Measurements from ENCODE around the gene PAK5. TPM values are rescaled to one million over a fixed set of nuclear protein-coding genes. Genes with fewer than 3 reads are reported as not detected.
A peak's percentile ranks its signal among the peaks of the same experiment; 100 is the strongest.

Gene PAK5
- polyA plus RNA-seq, 1 donor, result 0.13 TPM

- DNase-seq, result no peak
These were observed 322.5 kb downstream of the PAK5 start for GRCh38 chr20:9516234-9516871.

GRCh38 chr20:9515741-9516233 lies 323.1 kb downstream of the PAK5 start:
- no peak for DNase-seq

DNA sequence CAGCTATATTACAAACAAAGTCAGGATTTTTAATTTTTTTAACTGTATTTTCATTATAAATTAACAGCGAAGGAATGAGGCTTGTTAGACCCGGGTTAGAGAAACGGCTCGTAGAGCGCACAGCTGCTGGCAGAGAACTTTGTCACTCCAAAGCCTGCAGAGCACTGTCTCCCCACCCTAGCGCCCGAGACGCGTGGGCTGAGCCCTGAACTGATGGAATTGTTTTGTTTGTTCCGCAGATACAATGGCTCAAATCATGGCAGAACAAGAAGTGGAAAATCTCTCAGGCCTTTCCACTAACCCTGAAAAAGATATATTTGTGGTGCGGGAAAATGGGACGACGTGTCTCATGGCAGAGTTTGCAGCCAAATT lies 323.7 kb downstream of the PAK5 start:
- no peak for DNase-seq

- DNase-seq, result peak; percentile 41
These were observed 324.2 kb downstream of the PAK5 start, which contains the start of gene LAMP5 for GRCh38 chr20:9514461-9515213. TSS of gene LAMP5 (plus strand) at chr20:9514590. CDS start at chr20:9514853, 263 bp downstream.

DNA sequence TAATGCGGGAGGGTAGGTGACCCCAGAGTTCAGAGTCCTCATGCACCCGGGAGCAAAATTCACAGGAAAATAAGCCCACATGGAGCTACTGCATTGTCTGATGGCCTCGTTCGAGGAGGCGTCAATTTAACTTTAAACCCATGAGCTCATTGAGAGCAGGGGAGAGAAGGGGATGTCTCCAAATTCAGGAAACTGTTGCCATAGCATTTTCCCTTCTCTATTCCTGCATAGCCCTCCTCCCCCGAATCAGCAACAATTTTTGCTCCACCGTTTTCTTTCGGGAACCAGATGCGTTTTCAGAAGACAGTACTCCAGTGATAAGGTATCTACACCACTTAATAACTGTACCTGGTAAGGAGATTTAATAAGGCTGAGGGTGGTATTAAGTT lies 324.8 kb downstream of the PAK5 start:
- DNase-seq, result no peak

DNA sequence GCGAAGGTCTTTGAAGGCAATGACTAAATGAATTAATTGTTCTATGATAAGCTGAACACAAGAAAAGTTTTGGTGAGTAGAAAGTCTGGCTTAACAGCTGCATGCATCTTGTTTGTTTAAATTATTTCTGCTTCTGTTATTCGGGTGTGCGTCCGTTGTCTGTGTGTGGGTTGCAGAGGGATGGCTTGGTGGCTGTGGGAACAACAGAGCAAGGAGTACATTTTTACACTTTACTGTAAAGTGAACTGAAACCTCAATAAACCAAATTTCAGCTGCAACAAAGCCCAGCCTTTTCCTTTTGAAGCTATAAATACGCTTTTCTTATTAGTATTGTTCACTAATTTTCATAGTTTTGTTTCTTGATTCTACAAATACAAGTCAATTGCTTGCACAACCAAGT lies 328.0 kb downstream of the PAK5 start:
- no peak for DNase-seq

DNA sequence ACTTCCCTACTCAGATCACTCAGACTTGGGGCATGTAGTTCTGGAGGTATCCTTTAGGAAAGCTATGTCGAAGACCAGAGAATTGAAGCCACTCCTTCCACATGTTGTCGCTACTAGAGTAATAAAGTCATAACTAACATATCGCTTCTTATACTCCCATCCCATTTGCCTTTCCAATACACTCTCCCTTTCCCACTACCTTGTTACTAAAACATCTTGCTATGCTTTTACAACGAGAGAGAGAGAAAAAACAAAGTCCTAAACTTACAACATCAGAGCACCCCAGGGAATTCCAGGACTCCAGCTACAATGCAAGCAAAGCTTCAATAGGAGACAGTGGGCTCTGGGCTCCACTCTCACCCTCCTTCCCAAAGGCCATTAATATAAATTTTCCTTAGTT lies 329.6 kb downstream of the PAK5 start:
- no peak for DNase-seq

DNA sequence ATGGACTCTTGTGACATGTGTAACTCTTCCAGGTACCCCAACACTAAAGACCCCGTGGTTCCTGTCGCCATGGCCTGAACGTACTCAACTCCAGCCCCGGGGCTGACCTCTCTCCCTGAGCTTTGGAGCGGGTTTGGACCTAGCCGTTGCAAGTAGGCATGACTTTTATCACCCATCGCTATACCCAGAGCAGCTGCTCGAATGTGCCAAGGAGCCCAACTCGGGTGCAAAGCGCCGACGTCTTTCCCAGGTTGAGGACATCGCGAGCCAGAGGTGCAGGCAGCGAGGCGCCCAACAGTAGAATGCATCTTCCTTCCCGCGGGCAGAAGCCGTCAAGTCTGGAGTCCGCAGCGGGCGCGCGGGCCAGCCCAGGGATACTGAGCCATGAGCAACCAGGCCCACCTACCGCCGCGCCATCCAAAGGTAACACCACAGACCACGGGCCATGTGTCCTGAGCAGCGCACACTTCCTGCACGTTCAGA lies 330.1 kb downstream of the PAK5 start:
- no peak for DNase-seq

DNA sequence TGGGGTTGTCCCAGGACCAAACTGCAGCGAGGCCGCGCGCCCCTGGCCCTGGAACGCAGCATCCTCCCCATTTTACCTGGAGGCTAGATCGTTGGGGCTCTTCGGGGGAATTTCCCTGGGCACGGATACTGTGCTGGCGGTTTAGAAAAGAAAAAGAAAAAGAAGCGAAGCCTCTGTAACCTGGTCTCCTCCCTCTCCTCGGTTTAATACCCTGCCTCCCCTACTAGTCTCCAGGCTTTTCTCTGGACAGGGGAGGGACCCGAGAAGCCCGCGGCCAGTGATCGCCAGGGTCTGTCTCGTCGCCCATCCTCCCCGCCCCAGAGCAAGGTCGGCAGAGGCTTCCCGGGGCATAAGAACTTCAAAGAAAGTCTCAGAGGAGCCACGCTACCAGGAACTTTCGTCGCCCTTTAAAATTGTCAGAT lies 330.6 kb downstream of the PAK5 start:
- no peak for DNase-seq

DNA sequence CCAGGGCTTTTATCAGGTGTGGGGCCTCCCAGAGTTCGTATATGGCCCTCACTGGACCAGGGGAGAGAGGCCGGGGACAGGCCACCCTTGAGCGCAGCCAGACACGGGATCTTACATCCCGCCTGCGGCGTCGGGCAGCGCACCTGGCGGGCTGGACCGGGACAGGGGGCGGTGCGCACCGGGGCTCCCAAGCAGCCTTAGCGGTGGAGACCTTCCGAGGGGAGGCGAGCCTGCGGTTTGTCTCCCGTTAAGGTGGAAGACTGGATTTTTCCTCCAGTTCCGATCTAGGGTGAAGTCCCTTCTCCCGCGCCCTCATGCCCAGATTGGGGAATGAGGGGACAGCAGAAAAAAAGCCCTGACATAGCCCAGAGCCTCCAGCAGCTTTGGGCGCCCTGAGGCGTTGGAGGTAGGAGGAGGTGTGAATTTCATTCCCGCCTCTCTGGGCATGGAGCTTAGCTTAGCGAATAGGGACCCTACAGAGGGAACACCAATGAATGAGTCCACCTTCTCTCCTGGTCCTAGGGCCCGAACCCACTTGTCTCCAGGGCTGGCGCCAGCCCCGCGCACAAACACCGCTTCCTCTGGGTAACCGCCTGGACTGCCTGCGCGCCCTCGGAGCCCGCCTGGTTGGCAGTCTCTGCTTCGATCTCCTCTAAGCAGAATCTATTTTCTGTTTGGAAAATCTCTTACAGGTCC lies 331.2 kb downstream of the PAK5 start:
- no peak for DNase-seq

DNA sequence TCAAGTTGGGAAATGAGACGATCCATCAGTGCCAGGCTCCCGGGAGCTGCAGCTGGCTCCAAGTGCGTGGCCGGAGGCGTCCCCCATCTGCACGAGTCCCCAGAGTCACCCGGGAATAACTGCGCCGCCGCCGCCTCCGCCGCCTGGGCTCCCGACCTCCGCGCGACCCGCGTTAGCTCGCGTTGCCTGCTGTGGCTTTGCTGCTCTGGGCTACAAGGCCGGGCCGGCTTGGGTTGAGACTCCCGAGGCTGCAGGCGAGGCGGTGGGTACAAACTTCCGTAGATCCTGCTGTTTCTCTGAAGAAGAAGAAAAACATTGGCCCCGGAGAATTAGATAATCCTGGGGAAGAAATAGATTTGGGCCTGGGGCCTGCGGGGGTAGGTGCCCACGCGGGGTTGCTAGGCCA lies 331.9 kb downstream of the PAK5 start:
- DNase-seq, result no peak

DNA sequence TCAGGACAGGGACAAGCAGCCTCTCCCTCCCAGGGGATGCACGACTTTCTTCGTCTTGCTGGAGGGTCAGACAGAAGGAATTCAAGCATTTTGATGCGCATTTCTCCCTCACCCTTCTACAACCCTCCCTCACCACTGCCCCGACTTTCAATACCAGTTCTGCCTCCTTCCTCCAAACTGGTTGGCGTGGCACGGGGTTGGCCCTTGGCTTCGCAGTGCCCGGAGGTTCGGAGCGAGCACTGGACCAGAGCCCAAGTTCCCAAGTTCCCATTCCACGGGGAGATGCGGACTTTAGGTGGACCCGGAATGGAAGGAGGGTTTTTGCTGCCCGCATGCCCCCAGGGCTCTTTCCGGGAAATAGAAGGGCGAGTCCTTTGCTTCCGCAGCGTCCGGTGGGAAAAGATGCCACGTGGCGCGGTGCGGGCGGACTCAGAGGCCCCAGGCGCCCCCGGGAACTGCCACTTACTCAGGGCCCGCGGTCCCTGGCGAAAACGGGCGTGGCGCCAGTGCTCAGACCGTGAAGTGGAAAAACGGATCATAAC lies 332.5 kb downstream of the PAK5 start:
- no peak for DNase-seq

- DNase-seq, result no peak
These were observed 335.2 kb downstream of the PAK5 start for GRCh38 chr20:9503526-9504245.

DNA sequence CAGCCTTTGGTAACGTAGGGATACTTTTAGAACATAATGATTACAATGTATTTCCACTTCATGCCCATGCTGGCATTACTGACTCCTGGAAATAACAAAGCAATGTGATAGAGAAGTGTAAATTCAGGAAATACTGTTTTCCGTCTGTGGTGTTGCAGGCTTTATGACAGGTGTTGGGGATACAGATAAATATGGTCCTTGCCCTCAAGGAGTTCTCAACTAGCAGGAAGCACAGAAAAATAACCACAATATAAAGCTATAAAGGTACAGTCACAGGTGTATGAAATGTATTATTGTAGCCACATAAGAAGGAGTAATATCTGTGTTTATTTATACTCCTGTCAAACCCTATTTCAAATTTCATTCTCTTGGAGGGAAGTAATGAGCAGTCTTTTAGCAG lies 337.4 kb downstream of the PAK5 start:
- DNase-seq, result no peak

- no peak for DNase-seq
These were observed 338.8 kb downstream of the PAK5 start for GRCh38 chr20:9500121-9500520.

- DNase-seq, result no peak
These were observed 339.6 kb downstream of the PAK5 start for GRCh38 chr20:9499126-9499899.

GRCh38 chr20:9498322-9498721 lies 340.6 kb downstream of the PAK5 start:
- DNase-seq, result no peak

DNA sequence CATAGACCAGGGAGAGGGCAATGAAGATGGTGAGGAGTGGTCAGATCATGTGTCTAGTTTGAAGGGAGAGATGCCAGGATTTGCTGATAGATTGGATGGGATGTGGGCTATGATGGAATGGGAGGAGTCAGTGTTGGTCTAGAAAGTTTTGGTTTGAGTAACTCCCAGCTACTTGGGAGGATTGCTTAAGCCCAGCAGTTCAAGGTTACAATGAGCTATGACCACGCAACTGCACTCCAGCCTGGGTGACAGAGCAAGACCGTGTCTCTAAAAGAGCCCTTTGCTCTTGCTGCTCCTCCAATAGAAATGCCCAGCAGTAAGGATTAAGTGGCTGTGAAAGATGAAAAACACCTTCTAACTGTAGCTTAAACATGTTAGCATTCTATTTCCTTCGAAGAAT lies 342.7 kb downstream of the PAK5 start:
- DNase-seq, result no peak

DNA sequence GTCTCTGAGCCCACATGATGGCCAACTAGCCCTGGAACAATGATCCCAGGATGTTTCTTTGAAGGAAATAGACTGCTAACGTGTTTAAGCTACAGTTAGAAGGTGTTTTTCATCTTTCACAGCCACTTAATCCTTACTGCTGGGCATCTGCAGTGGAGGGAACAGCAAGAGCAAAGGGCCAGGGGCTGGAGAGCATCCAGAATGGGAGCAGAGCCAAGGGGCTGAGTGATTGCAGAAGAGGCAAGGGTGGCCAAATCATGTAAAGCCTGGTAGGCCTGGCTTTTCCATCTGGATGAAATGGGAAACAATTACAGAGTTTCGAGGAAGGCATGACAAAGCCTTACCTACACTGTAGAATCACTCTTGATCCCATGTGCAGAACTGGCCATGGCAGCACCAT lies 343.2 kb downstream of the PAK5 start:
- no peak for DNase-seq

GRCh38 chr20:9493803-9494202 lies 345.1 kb downstream of the PAK5 start:
- DNase-seq, result no peak

DNA sequence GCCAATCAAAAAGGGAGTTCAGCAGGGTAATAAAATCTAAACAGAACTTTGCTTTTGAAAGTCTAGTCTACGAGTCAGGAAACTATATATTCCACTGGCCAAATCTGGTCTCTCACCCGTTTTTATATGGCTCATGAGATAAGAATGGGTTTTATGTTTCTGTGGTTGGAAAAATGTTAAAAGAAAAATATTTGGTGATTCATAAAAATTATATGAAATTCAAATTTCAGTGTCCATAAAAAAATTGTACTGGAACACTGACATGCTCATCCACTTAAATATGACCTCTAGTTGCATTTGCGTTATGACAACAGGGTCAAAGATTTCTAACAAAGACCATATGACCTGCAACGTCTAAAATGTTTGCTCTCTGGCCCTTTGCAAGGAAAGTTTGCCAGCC lies 346.8 kb downstream of the PAK5 start:
- DNase-seq, result no peak

DNA sequence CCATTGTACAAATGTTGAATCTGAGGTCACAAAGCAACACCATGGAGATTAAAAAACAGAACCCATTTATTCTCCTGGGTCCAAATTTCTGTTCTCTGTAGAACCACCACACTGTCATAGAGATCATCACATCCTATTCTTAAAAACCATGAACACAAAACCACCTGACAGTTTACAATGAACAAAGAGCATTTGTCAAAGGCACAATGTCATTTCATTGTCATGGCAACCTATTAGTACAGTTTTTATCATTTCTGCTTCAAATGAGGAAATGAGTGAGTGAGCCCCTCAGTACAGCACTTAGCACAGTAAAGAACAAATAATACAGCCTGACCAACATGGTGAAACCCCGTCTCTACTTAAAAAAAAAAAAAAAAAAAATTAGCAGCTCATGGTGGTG lies 347.6 kb downstream of the PAK5 start:
- DNase-seq, result no peak

Data from hindlimb muscle (tissue), 1 donor.